Kidney epithelial cell (primary cell): ENCODE measurements around the gene AUH. TPM values are rescaled to one million over a fixed set of nuclear protein-coding genes. Genes with fewer than 3 reads are reported as not detected.

ENCODE experiments used
- DNase-seq: peaks from one replicate; pipeline ENCODE4 v3.0.0-alpha.2; 2010; ENCODE audit warnings: low read depth
- H3K27me3 ChIP-seq: 2 replicates; pipeline ENCODE4 v1.6.0; 2011; ENCODE audit warnings: low read length; ENCODE audit not compliant: control insufficient read depth, insufficient read depth
- H3K36me3 ChIP-seq: 2 replicates; pipeline ENCODE4 v1.5.1; 2011; ENCODE audit warnings: low read length; ENCODE audit not compliant: control insufficient read depth, insufficient read depth
- H3K4me3 ChIP-seq: 2 replicates; pipeline ENCODE4 v1.5.1; 2011; ENCODE audit warnings: low read depth, mild to moderate bottlenecking, control low read depth, low read length
- total RNA-seq: library from RNA; depleted of rRNA; stranded (reverse); fragments of >200 nt; gene quantifications from 2 replicates; pipeline ENCODE4 v1.2.3, GENCODE V29; 2015
- TF ChIP-seq, protein P1 (sequence below): IDR thresholded peaks from 2 replicates; pipeline ENCODE4 v1.5.1; 2011; ENCODE audit warnings: mild to moderate bottlenecking, moderate library complexity, low read length, control low read depth, inconsistent platforms; ENCODE audit not compliant: insufficient read depth, poor library complexity, severe bottlenecking

AUH gene
- total RNA-seq, 1 donor from 2014 or later: 11.3 TPM

GRCh38 chr9:91348191-91348807 lies 13.4 kb downstream of the AUH start:
- no peak overlapping the region for H3K4me3 ChIP-seq
- no peaks in the 10 kb centered on the region for H3K27me3 ChIP-seq
- TF ChIP-seq, protein P1, sequence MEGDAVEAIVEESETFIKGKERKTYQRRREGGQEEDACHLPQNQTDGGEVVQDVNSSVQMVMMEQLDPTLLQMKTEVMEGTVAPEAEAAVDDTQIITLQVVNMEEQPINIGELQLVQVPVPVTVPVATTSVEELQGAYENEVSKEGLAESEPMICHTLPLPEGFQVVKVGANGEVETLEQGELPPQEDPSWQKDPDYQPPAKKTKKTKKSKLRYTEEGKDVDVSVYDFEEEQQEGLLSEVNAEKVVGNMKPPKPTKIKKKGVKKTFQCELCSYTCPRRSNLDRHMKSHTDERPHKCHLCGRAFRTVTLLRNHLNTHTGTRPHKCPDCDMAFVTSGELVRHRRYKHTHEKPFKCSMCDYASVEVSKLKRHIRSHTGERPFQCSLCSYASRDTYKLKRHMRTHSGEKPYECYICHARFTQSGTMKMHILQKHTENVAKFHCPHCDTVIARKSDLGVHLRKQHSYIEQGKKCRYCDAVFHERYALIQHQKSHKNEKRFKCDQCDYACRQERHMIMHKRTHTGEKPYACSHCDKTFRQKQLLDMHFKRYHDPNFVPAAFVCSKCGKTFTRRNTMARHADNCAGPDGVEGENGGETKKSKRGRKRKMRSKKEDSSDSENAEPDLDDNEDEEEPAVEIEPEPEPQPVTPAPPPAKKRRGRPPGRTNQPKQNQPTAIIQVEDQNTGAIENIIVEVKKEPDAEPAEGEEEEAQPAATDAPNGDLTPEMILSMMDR: no peak
- no peaks in the 10 kb centered on the region for H3K36me3 ChIP-seq
- DNase-seq: no peak

GRCh38 chr9:91347377-91347776 lies 14.3 kb downstream of the AUH start:
- Histone ChIP-seq H3K36me3 (no peaks in the 10 kb centered on the region), H3K27me3 (no peaks in the 10 kb centered on the region), H3K4me3 (no peak overlapping the region)
- no peak for DNase-seq
- TF ChIP-seq, protein P1: no peak

DNA sequence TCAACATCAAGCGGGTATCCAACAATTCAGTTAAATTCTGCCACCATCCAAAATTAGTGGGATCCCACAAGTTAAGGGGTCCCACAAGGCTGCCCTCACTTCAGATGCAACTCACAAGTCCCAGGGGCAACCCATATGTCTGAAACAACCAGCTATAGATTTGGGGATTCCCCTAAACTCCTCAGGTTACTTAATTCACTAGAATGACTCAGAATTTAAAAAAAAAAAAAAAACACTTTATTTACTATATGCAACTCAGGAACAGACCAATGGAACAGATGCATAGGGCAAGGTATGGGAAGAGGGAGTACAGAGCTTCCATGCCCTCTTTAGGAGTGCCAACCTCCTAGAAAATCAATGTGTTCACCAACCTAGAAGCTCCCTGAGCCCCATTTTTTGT lies 15.1 kb downstream of the AUH start:
- no peak for DNase-seq
- Histone ChIP-seq H3K4me3 (no peak overlapping the region), H3K27me3 (no peaks in the 10 kb centered on the region), H3K36me3 (peaks cover 2% of the 10 kb centered on the region)
- TF ChIP-seq, protein P1: no peak

- TF ChIP-seq, protein P1: no peak
- no peak for DNase-seq
- H3K36me3 ChIP-seq: peaks cover 2% of the 10 kb centered on the region
- H3K4me3 ChIP-seq: no peak overlapping the region
- H3K27me3 ChIP-seq: no peaks in the 10 kb centered on the region
Observed at GRCh38 chr9:91345978-91346377, 15.7 kb downstream of the AUH start.

- DNase-seq: no peak
- TF ChIP-seq, protein P1: no peak
Observed at GRCh38 chr9:91342575-91342974, 19.1 kb downstream of the AUH start.

DNA sequence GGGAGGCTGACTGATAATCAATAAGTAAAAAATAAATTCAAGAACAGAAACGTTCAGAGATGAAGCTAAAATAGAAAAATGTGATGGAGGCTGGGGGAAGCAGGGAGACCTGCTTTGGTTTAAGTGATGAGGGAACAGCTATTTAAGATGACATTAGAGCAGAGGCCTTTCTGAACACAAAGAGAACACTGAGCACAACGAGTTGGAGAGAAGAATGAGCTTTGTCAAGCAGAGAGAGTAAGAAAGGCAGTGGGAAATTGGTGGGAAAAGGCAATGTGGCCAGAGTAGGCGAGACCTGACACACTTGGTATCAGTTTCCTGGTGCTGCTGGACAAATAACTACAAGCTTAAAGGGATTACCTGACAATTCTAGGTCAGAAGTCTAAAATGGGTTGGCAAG lies 20.0 kb downstream of the AUH start:
- TF ChIP-seq, protein P1: no peak
- Histone ChIP-seq H3K36me3 (peaks cover 2% of the 10 kb centered on the region), H3K27me3 (no peaks in the 10 kb centered on the region), H3K4me3 (no peak overlapping the region)
- no peak for DNase-seq

More at GRCh38 chr9:91342575-91342974, 19.1 kb downstream of the AUH start:
- no peak overlapping the region for H3K4me3 ChIP-seq
- no peaks in the 10 kb centered on the region for H3K27me3 ChIP-seq
- H3K36me3 ChIP-seq: peaks cover 2% of the 10 kb centered on the region
